ENCODE results near the gene PDIK1L.

GRCh38 chr1:26166719-26167281 lies 55.2 kb downstream of the PDIK1L start:
- no peak for TF ChIP-seq CTCF (IDR thresholded peaks at IDR 0.05; ENCODE audit: insufficient read depth, low read depth, low read length)
- TF ChIP-seq EZH2 (IDR thresholded peaks at IDR 0.05; ENCODE audit: insufficient read depth, low read length) = no peak
